NCI-H2196 treated with DMSO at 0.1 percent for 48 hours (cell line): ENCODE data around the gene ALOXE3.
A peak's percentile ranks its signal among the peaks of the same experiment; 100 is the strongest.
"Not testable (repeated sequence)": the region's sequence is repeated elsewhere in the genome, so short reads cannot be mapped to it uniquely, and the experiment has no call there.

Experiments
- DNase-seq: peaks from one replicate; lab custom pipeline; 2025; ENCODE audit not compliant: unreplicated experiment; lab: John Stamatoyannopoulos, UW

ALOXE3 gene

DNA sequence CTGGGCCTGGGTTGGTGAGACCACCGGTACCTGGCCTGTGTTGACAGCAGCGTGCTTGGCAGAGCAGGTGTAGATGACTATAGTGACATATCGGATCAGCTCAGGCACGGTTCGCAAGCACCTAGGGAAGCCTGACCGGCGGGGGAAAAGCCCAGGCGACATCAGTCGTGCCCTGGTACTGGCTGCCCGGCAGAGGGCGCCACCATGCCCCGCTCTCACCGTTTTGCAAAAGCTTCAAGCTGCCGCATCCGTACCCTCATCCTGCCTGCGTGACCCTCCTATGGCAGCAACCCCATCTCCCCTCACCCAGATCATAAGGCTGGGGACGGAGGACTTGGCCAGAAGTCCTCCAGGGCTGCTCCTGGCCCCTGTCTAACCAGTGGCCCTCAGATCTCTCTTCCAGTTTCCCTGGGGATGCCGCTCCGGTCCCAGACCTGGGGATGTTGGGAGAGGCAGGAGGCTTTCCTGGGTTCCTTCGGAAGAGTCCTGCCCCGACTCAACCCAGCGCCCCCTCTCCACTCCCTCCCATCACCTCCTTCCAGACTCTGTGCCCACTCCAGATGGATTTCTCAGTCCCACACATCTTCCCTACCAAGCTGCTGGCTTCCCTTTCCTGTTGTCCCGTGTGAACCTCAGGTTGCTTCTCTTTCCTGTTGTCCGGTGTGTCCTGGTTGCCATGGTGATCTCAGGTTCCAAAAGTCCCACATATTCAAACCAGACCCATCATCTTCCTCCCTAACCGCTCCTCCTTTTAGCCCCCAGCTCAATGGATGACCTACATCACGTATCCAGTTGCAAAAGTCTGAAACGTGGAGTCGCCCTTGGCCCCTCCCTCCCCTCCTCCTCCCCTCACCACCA lies 44.5 kb downstream of the ALOXE3 start:
- DNase-seq = no peak

GRCh38 chr17:8072729-8073461 lies 45.4 kb downstream of the ALOXE3 start:
- DNase-seq = no peak

DNA sequence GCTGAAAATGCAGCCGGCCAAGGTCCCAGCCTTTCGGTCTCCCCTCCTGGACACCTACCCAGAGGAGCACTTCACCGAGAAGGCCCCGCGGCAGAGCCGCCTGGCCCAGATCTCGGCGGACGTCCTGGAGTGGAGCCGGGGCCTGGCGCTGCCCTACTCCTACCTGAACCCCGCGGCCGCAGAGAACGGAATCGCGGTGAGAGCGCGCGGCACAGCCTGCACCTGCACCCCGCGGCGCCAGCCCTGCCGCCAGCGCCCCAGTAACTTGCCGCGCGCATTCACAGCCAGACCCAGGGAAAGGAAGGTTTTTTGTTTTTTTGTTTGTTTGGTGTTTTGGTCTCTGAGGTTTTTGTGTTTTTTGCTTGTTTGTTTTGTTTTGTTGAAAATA lies 46.0 kb downstream of the ALOXE3 start:
- DNase-seq = no peak

GRCh38 chr17:8071496-8071895 lies 46.8 kb downstream of the ALOXE3 start:
- DNase-seq = no peak

DNA sequence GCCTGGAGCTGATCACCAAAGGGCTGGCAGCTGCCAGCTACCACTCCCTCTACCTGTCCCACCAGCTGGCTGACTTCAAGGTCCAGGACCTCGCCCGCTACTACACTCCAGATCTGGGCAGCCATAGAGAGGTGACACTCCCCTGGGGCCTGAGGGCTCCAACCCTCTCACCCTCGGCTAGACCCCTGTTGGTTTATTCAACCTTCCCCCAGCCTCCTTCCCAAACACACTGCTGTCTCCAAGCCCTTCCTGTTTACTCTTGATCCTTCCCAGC lies 48.8 kb downstream of the ALOXE3 start:
- no peak for DNase-seq

DNA sequence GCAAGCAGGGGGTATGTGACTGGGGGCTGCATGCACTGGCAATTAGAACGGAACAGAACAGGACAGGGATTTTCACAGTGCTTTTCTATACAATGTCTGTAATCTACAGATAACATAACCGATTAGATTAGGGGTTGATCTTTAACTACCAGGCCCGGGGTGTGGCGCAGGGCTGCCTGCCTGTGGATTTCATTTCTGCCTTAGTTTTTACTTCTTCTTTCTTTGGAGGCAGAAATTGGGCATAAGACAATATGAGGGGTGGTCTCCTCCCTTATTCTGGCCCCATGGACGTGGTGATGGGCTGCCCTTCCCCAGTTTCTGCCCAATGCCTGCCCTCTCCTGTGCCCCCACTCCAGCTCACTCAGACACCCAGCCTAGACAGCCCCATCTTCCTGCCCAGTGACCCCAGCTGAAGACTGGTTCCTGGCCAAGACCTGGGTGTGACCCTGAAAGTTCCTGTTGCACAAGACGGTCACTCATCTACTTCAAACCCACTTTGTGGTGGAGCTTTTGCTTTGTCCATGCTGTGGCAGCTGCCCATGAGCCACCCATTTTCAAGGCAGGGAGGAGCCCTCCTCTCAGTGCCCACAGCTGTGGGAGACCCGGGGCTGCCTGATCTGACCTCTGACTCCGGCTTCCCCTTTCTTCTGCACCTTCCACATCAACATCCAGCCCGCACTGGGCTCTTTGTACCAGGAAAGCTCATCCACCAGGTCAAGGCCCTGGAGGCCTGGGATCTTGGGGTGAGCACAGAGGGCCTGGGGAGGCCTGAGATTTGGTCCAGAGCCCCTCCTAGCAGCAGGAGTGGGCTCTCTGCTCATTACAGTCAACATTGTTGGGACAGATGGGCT lies 49.4 kb downstream of the ALOXE3 start:
- DNase-seq = no peak

DNA sequence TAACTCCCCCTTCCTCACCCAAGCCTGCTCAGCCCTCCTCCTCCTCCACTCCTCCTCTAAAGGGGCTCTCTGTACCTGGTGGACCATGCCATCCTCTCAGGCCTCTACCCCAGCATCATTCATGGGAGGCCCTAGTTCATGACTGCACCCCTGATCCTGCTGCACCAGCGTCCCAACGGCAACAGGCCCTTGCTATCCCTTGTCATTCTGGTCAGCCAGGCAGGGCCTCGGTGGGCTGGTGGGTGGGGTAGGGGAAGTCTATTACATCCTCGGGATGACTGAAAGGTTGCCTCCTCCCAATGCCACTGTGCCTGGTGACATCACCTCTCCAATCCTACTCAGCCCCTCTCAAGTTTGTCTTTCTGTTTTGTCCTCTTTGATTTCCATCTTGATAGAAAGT lies 50.5 kb downstream of the ALOXE3 start:
- no peak for DNase-seq

- DNase-seq = no peak
These were observed 51.2 kb downstream of the ALOXE3 start for GRCh38 chr17:8066841-8067775.

- no peak for DNase-seq
These were observed 53.7 kb downstream of the ALOXE3 start for GRCh38 chr17:8064561-8065019.

DNA sequence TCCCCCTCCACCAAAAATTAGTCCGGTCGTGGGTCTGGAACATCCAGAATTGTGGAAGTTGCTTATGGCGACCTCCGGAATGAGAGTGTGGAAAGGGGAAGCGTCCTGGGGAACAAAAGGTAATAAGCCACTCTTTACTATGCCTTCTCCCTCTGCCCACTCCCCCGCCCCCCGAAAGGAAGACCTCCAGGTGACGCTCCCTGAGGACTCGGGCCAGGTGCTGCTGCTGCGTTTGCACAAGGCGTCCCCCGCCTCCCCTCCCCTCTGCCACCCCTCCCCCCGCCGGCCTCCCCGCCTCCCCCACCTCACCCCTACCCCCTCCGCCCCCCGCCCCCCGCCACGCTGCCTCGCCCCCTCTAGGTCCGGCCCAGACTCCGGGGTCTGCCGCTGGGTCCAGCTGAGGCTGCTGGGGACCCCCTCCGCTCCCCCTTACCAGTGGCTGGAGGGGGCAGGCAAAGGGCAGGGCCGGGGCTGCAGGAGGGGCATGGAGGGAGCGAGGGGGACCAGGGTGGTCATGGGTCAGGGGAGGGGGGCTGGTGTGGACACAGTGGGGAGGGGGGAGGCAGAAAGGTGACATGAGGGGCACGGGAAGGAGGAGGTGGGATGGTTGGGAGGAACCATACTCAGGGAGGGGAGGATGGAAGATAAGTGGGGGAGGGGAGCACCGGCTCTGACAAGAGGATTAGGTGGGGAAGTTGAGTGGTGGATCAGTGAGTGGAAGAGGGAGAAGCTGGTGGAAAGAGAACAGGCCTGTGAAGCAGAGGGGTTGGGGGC lies 54.4 kb downstream of the ALOXE3 start:
- DNase-seq = no peak

DNA sequence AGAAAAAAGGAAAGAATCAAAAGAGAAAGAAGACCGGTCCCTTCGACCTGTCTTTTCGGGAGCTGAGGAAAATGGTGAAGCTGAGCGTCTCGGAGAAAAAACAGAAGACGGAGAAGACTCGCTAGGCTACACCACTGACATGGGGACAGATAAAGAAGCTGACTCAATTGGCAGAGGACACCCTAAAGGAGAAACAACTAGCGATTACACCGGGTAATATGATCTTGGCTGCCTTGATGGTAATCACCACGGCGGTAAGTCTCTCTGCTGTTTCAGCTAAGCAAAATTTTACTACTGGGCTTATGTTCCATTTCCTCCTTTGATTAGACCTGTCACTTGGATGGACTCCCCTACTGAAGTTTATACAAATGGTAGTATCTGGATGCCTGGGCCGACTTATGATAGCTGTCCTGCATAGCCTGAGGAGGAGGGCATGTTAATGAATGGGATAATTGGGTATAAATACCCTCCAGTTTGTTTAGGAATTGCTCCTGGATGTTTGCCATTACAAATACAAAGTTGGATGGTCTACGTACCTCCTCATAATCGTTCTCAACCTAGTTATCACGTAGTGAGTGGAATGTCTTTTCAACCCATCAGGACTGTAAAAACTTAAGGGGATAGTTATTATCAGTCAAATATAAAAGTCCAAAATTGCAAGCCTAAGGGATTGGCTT lies 55.4 kb downstream of the ALOXE3 start:
- no peak for DNase-seq

DNA sequence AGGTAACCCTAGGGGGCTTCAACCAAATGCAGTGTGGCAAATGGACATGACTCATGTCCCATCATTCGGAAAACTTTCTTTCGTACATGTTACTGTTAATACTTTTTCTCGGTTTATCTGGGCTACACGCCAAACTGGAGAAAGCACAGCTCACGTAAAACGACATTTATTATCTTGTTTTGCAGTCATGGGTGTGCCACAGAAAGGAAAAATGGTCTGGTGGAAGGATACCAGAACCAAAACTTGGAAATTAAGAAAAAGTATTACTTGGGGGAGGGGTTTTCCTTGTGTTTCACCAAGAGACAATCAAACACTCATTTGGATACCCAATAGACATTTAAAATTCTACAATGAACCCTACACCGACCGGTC lies 55.9 kb downstream of the ALOXE3 start:
- no peak for DNase-seq

DNA sequence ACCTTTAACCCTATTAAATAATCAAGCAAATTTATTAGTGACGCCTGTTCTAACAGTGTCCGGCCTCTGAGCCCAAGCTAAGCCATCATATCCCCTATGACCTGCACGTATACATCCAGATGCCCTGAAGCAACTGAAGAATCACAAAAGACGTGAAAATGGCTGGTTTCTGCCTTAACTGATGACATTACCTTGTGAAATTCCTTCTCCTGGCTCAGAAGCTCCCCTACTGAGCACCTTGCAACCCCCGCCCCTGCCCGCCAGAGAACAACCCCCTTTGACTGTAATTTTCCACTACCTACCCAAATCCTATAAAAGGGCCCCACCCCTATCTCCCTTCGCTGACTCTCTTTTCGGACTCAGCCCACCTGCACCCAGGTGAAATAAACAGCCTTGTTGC lies 56.5 kb downstream of the ALOXE3 start:
- DNase-seq = not testable (repeated sequence)

- DNase-seq = no peak
These were observed 58.0 kb downstream of the ALOXE3 start for GRCh38 chr17:8060274-8060673.

GRCh38 chr17:8059131-8059530 lies 59.2 kb downstream of the ALOXE3 start:
- DNase-seq = no peak

DNA sequence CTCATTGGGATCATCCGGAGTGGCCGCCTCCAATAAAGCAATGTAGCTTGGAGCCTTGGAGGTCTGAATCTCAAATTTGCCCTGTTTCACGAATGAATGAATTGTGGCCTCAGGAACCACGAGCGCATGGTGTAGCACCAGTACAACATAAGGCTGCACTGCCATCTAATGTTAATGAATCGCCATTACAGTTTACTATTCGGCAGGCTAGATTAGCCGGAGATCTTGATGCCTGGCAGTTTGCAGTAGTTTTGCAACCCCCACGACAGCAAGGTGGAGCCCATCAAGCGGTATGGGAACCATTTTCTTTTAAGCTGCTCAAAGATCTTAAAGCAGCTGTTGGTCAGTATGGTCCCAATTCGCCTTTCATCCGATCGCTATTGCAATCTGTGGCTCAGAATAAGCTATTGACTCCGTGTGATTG lies 60.6 kb downstream of the ALOXE3 start:
- DNase-seq = peak; percentile 46

DNA sequence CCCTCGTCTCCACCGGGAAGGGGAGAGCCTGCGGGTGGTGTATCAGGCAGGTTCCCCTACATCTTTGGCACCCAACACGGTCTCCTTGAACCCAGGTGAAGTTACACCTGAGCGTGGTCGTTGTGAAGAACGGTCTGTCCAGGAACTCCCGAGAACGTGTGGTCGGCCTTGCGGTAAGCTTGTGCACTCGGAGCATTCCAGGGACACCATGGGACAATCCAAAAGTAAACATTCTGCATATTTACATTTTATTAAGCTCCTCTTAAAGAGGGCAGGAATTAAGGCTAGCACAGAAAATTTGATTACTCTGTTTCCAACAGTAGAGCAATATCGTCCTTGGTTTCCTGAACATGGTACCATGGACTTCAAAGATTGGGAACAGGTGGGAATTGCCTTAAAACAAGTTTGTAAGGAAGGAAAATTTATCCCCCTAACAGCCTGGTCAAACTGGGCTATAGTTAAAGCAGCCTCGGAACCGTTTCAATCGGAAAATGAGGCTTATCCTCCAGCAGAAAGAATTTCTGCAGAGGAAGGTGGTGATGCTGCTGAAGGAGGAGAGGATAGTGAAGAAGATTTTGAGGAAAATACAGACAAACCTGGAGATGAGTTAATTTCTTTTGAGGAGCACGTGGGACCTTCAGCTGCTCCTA lies 61.2 kb downstream of the ALOXE3 start:
- no peak for DNase-seq

DNA sequence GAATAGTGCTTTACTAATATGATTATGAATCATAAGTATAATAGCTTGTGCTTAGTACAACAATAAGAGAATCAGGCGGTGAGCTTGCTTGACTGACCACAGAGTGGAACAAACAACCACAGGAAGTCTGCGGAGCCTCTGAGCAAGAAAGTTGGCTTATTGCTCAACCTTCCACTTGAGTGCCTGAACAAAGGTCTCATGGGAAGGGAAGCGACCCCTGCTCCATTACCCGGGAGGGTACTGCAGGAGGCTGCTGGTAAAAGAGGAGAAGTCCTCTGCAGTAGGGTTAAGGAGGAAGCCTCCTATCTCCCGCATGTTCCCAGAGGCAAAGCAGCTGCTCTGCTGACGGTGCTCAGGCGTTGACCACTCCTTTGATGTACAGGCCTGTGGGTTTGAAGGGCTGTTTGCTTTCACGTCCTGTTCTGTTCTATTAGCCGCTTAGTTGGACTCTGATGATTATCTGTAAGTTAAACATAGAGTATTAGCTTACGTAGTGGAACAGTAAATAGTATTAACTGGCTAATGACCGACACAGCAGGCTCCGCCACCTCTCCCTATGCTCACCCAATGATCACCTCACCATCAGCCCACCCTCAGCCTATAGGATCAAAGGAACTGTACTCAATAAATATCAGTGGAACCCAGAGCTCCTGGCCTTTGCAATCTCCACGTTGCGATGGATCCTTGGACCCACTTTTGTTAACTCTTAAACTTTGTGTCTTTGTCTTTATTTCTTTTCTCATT lies 61.9 kb downstream of the ALOXE3 start:
- peak; percentile 7 for DNase-seq
